HCT116 (cell line): ENCODE measurements around the gene TNPO2.
"Not testable (repeated sequence)": the region's sequence is repeated elsewhere in the genome, so short reads cannot be mapped to it uniquely, and the experiment has no call there.

Experiments used
- CBX3 ChIP-seq: IDR thresholded peaks from 2 replicates; pipeline ENCODE4 v1.6.1; 2012; ENCODE audit warnings: low read depth
- CEBPB ChIP-seq: IDR thresholded peaks from 2 replicates; pipeline ENCODE4 v1.6.1; 2012; ENCODE audit warnings: low read depth
- CTCF ChIP-seq, 3 experiments: fragments of 200-600 bp in 1 of 3; sonication (generic) in 1 of 3; IDR thresholded peaks in 2 of 3; conservative IDR thresholded peaks in 1 of 3; 2 replicates each; pipeline ENCODE4 v1.5.1; 2012 to 2017; ENCODE audit warnings: low read depth in 2 of 3, low read length in 2 of 3, antibody characterized with exemption in 1 of 3, borderline replicate concordance in 1 of 3, control low read depth in 1 of 3, mild to moderate bottlenecking in 1 of 3, mixed read lengths in 1 of 3, mixed run types in 1 of 3, moderate library complexity in 1 of 3; ENCODE audit not compliant: insufficient read depth in 1 of 3
- EZH2 ChIP-seq: fragments of 200-600 bp; sonication (generic); IDR thresholded peaks from 2 replicates; pipeline ENCODE4 v1.6.1; 2017; ENCODE audit warnings: antibody characterized with exemption, mixed run types
- EZH2phosphoT487 ChIP-seq: fragments of 200-600 bp; IDR thresholded peaks from 2 replicates; pipeline ENCODE4 v1.6.1; 2018; ENCODE audit warnings: antibody characterized with exemption, borderline replicate concordance
- FOSL1 ChIP-seq: IDR thresholded peaks from 2 replicates; pipeline ENCODE4 v1.6.1; 2012; ENCODE audit warnings: low read depth
- MAX ChIP-seq: IDR thresholded peaks from 2 replicates; pipeline ENCODE4 v1.6.1; 2012
- POLR2A ChIP-seq: IDR thresholded peaks from 2 replicates; pipeline ENCODE4 v1.7.0; 2011; ENCODE audit warnings: borderline replicate concordance; ENCODE audit not compliant: insufficient read depth, insufficient read length; ENCODE audit errors: extremely low read depth
- POLR2AphosphoS5 ChIP-seq: IDR thresholded peaks from 2 replicates; pipeline ENCODE4 v1.6.1; 2011; ENCODE audit warnings: mild to moderate bottlenecking, low read depth, low read length, moderate library complexity
- RAD21 ChIP-seq: IDR thresholded peaks from 2 replicates; pipeline ENCODE4 v1.6.1; 2012; ENCODE audit warnings: low read depth, mild to moderate bottlenecking
- REST ChIP-seq: IDR thresholded peaks from 2 replicates; pipeline ENCODE4 v1.6.1; 2012; ENCODE audit warnings: low read depth
- SRF ChIP-seq: IDR thresholded peaks from 2 replicates; pipeline ENCODE4 v1.6.1; 2012; ENCODE audit warnings: low read depth
- TCF7L2 ChIP-seq: IDR thresholded peaks from 2 replicates; pipeline ENCODE4 v1.7.0; 2011; ENCODE audit warnings: borderline replicate concordance, inconsistent platforms; ENCODE audit not compliant: insufficient read depth, insufficient read length; ENCODE audit errors: extremely low read depth
- ZBTB33 ChIP-seq: IDR thresholded peaks from 2 replicates; pipeline ENCODE4 v1.6.1; 2011; ENCODE audit warnings: mild to moderate bottlenecking, low read length, moderate library complexity; ENCODE audit not compliant: insufficient replicate concordance; ENCODE audit errors: extremely low read depth

- not testable (repeated sequence) for TF ChIP-seq CTCF (IDR thresholded peaks at IDR 0.05 in 2 of 3, conservative IDR thresholded peaks at IDR 0.05 in 1 of 3; ENCODE audit: borderline replicate concordance in 1 of 3, insufficient read depth in 1 of 3, low read depth in 2 of 3, low read length in 2 of 3); CEBPB; EZH2; CBX3; POLR2A; ZBTB33; MAX; TCF7L2; POLR2AphosphoS5; REST; FOSL1; SRF; EZH2phosphoT487; RAD21
Observed at GRCh38 chr19:12697425-12697824, 26.3 kb downstream of the TNPO2 start.
